ENCODE results near the gene ADGRG1.
"Not testable (repeated sequence)": the region's sequence is repeated elsewhere in the genome, so short reads cannot be mapped to it uniquely, and the experiment has no call there.

ADGRG1 gene

GRCh38 chr16:57669476-57670162, 41.2 kb downstream of the ADGRG1 start:
- DNase-seq = no peak

- no peak for DNase-seq
Observed at GRCh38 chr16:57670196-57670595, 41.8 kb downstream of the ADGRG1 start.

- not testable (repeated sequence) for DNase-seq
Observed at GRCh38 chr16:57671451-57671850, 43.0 kb downstream of the ADGRG1 start.

GRCh38 chr16:57672416-57672815, 44.0 kb downstream of the ADGRG1 start:
- no peak for DNase-seq

GRCh38 chr16:57672824-57673223, 44.4 kb downstream of the ADGRG1 start:
- no peak for DNase-seq

- no peak for DNase-seq
Observed at GRCh38 chr16:57675741-57676551, 47.5 kb downstream of the ADGRG1 start.

- DNase-seq = no peak
Observed at GRCh38 chr16:57676553-57677085, 48.2 kb downstream of the ADGRG1 start.

GRCh38 chr16:57677622-57678369, 49.4 kb downstream of the ADGRG1 start:
- DNase-seq = no peak

- no peak for DNase-seq
Observed at GRCh38 chr16:57679016-57679415, 50.6 kb downstream of the ADGRG1 start.

GRCh38 chr16:57679767-57680482, 51.5 kb downstream of the ADGRG1 start:
- DNase-seq = no peak

GRCh38 chr16:57680842-57681375, 52.5 kb downstream of the ADGRG1 start:
- no peak for DNase-seq

- no peak for DNase-seq
Observed at GRCh38 chr16:57681950-57682728, 53.7 kb downstream of the ADGRG1 start.

- DNase-seq = no peak
Observed at GRCh38 chr16:57682809-57683635, 54.6 kb downstream of the ADGRG1 start.

- DNase-seq = no peak
Observed at GRCh38 chr16:57683636-57684545, 55.5 kb downstream of the ADGRG1 start.

- no peak for DNase-seq
Observed at GRCh38 chr16:57684626-57685358, 56.4 kb downstream of the ADGRG1 start.

- DNase-seq = no peak
Observed at GRCh38 chr16:57685633-57686032, 57.2 kb downstream of the ADGRG1 start.

GRCh38 chr16:57686577-57686976, 58.1 kb downstream of the ADGRG1 start:
- DNase-seq = no peak

- DNase-seq = no peak
Observed at GRCh38 chr16:57687363-57687929, 59.0 kb downstream of the ADGRG1 start.
